K562 (cell line): ENCODE results near the gene PLA2G2C. TPM values are rescaled to one million over a fixed set of nuclear protein-coding genes. Genes with fewer than 3 reads are reported as not detected.

Experiments
- ATF6 ChIP-seq: sonication (generic); formaldehyde crosslinking; IDR thresholded peaks from 2 replicates; pipeline ENCODE4 v1.4.0; 2020; ENCODE audit warnings: mild to moderate bottlenecking, missing genetic modification reagents
- BCOR ChIP-seq: fragments of 450-650 bp; IDR thresholded peaks from 2 replicates; pipeline ENCODE4 v1.6.1; 2016
- BRD9 ChIP-seq: fragments of 450-650 bp; IDR thresholded peaks from 2 replicates; pipeline ENCODE4 v1.6.1; 2018; ENCODE audit warnings: low read depth; ENCODE audit not compliant: partially characterized antibody
- CLOCK ChIP-seq: fragments of 250-450 bp; sonication (Bioruptor Pico); IDR thresholded peaks from 2 replicates; pipeline ENCODE4 v1.4.0; 2020; ENCODE audit warnings: mild to moderate bottlenecking, moderate library complexity, borderline replicate concordance
- HMG20A ChIP-seq: fragments of 450-650 bp; formaldehyde crosslinking; conservative IDR thresholded peaks from 2 replicates; pipeline ENCODE4 v1.4.0; 2020; ENCODE audit warnings: mild to moderate bottlenecking, mixed read lengths
- HMG20B ChIP-seq: fragments of 250-450 bp; sonication (Bioruptor Pico); IDR thresholded peaks from 2 replicates; pipeline ENCODE4 v1.5.0; 2021; ENCODE audit warnings: mild to moderate bottlenecking
- MECOM ChIP-seq: fragments of 250-450 bp; sonication (Bioruptor Pico); IDR thresholded peaks from 2 replicates; pipeline ENCODE4 v1.8.0; 2022; ENCODE audit warnings: inconsistent platforms
- MTA2 ChIP-seq: fragments of 450-650 bp; IDR thresholded peaks from 2 replicates; pipeline ENCODE4 v1.6.1; 2016; ENCODE audit warnings: low read depth
- NCOA1 ChIP-seq: fragments of 450-650 bp; IDR thresholded peaks from 2 replicates; pipeline ENCODE4 v1.6.1; 2016; ENCODE audit warnings: low read depth
- POLR2AphosphoS5 ChIP-seq: IDR thresholded peaks from 2 replicates; pipeline ENCODE4 v1.6.1; 2011; ENCODE audit warnings: mild to moderate bottlenecking, low read depth, low read length, moderate library complexity; ENCODE audit not compliant: control insufficient read depth, insufficient read depth
- PTRF ChIP-seq: fragments of 450-650 bp; IDR thresholded peaks from 2 replicates; pipeline ENCODE4 v1.6.1; 2016; ENCODE audit warnings: mild to moderate bottlenecking, missing genetic modification characterization, missing compliant biosample characterization
- SAFB2 ChIP-seq: fragments of 200-400 bp; formaldehyde crosslinking; IDR thresholded peaks from 2 replicates; pipeline ENCODE4 v1.6.1; 2018; ENCODE audit warnings: borderline replicate concordance, low read length, low read depth, moderate library complexity; ENCODE audit not compliant: severe bottlenecking
- SUPT5H ChIP-seq: fragments of 450-650 bp; IDR thresholded peaks from 2 replicates; pipeline ENCODE4 v1.6.1; 2016
- ZBTB49 ChIP-seq: sonication (generic); formaldehyde crosslinking; IDR thresholded peaks from 2 replicates; pipeline ENCODE4 v1.8.0; 2022; ENCODE audit warnings: missing genetic modification reagents, mild to moderate bottlenecking, borderline replicate concordance
- ZNF584 ChIP-seq: fragments of 200-800 bp; sonication (Bioruptor generic); IDR thresholded peaks from 2 replicates; pipeline ENCODE4 v1.6.1; 2016; ENCODE audit warnings: low read depth, mild to moderate bottlenecking, missing genetic modification characterization, missing compliant biosample characterization
- ZNF592 ChIP-seq: fragments of 450-650 bp; IDR thresholded peaks from 2 replicates; pipeline ENCODE4 v1.6.1; 2017; ENCODE audit warnings: antibody characterized with exemption, mild to moderate bottlenecking
- ZNF707 ChIP-seq: fragments of 250-450 bp; sonication (Bioruptor Pico); conservative IDR thresholded peaks from 2 replicates; pipeline ENCODE4 v1.8.0; 2022; ENCODE audit warnings: inconsistent platforms, mild to moderate bottlenecking, moderate library complexity
- ZSCAN29 ChIP-seq: fragments of 450-650 bp; IDR thresholded peaks from 2 replicates; pipeline ENCODE4 v1.6.1; 2017
- polyA plus RNA-seq, 8 experiments: library from polyadenylated mRNA; depleted of rRNA in 4 of 8; stranded (reverse) in 5 of 8; unstranded in 3 of 8; fragments of >200 nt; fragmentation: Nextera tagmentation in 2 of 8; fragmentation: Illumina TruSeq in 1 of 8; extraction: Ambion mirVana in 2 of 8; extraction: Trizol in 1 of 8; gene quantifications; 2 replicates each; pipeline versions ENCODE4 v1.2.1 to v1.2.3, GENCODE V29; 2011 to 2014; ENCODE audit warnings: inconsistent platforms in 1 of 8, missing spikeins in 1 of 8
- total RNA-seq, 7 experiments: library from RNA; depleted of rRNA in 6 of 7; stranded (reverse); fragments of >200 nt in 6 of 7; fragmentation: Illumina TruSeq in 2 of 7; extraction: Trizol in 2 of 7; gene quantifications; 2 replicates each; pipeline versions ENCODE4 v1.2.1 to v1.2.3, GENCODE V29; 2011 to 2021; ENCODE audit warnings: low replicate concordance in 1 of 7

Gene PLA2G2C
- total and polyA plus RNA-seq, 9 of the 15 experiments (the other 6 are each of a cell fraction or from before 2014, with no cell fraction given): 0.14 to 0.49 (median 0.21) TPM

- TF ChIP-seq CLOCK (CRISPR knock-in tag) (no peak), ATF6 (CRISPR knock-in tag) (no peak), PTRF (no peak), ZBTB49 (CRISPR knock-in tag) (no peak), SAFB2 (no peak), ZSCAN29 (no peak), BRD9 (no peak), BCOR (no peak), POLR2AphosphoS5 (no peak), ZNF584 (CRISPR knock-in tag) (no peak), MTA2 (no peak), MECOM (CRISPR knock-in tag) (no peak), HMG20B (CRISPR knock-in tag) (no peak), HMG20A (CRISPR knock-in tag) (no peak), NCOA1 (no peak), ZNF707 (CRISPR knock-in tag) (no peak), SUPT5H (no peak), ZNF592 (no peak)
These were observed 20.8 kb downstream of the PLA2G2C start (continued) for GRCh38 chr1:20165522-20165951.
